Epithelial cell of proximal tubule (primary cell): Measurements from ENCODE around the gene COMMD10. TPM values are rescaled to one million over a fixed set of nuclear protein-coding genes. Genes with fewer than 3 reads are reported as not detected.

Source experiments
- DNase-seq: peaks from one replicate; pipeline ENCODE4 v3.0.0-alpha.2; 2011; ENCODE audit warnings: low read depth
- H3K4me3 ChIP-seq: 2 replicates; pipeline ENCODE4 v1.5.1; 2011; ENCODE audit warnings: low read depth, mild to moderate bottlenecking, low read length
- total RNA-seq: library from RNA; depleted of rRNA; stranded (reverse); fragments of >200 nt; gene quantifications from 2 replicates; pipeline ENCODE4 v1.2.3, GENCODE V29; 2015
- TF ChIP-seq, protein P1 (sequence below): conservative IDR thresholded peaks from 2 replicates; pipeline ENCODE4 v1.5.1; 2012; ENCODE audit warnings: low read depth, mild to moderate bottlenecking, low read length

Gene COMMD10
- total RNA-seq, 1 donor from 2014 or later: 32.2 TPM

DNA sequence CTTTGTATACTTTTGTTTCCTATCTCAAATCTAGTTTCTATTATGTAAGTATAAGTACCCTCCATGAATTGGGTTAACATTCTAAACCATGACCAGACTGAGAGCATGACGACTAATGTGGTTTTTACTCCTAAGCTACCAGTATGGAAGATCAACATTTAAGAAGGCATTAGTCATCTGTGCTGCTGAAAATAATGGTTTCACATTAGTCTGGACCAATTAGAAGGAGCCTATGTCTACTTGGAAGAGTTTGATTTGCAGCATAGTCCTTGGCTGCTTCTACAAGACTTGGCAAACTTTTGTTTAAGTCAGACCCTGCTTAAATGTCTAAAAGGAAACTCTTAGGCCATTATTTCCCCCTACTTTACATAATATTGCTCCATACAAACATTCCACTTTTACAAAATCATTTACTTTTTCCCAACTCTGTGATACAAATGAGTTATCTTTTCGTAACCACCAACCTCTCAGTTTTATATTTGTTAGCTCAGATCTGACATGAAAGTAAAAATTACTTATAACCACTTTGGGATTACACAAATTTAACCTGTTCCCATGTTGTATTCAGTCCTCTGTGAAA is 186.7 kb downstream of the COMMD10 start:
- TF ChIP-seq, protein P1, sequence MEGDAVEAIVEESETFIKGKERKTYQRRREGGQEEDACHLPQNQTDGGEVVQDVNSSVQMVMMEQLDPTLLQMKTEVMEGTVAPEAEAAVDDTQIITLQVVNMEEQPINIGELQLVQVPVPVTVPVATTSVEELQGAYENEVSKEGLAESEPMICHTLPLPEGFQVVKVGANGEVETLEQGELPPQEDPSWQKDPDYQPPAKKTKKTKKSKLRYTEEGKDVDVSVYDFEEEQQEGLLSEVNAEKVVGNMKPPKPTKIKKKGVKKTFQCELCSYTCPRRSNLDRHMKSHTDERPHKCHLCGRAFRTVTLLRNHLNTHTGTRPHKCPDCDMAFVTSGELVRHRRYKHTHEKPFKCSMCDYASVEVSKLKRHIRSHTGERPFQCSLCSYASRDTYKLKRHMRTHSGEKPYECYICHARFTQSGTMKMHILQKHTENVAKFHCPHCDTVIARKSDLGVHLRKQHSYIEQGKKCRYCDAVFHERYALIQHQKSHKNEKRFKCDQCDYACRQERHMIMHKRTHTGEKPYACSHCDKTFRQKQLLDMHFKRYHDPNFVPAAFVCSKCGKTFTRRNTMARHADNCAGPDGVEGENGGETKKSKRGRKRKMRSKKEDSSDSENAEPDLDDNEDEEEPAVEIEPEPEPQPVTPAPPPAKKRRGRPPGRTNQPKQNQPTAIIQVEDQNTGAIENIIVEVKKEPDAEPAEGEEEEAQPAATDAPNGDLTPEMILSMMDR: no peak
- no peak overlapping the region for H3K4me3 ChIP-seq
- no peak for DNase-seq

- H3K4me3 ChIP-seq: no peak overlapping the region
- peak; percentile 45 for DNase-seq
- TF ChIP-seq, protein P1: peak; percentile 59
These were observed 187.6 kb downstream of the COMMD10 start for GRCh38 chr5:116272281-116272941.

DNA sequence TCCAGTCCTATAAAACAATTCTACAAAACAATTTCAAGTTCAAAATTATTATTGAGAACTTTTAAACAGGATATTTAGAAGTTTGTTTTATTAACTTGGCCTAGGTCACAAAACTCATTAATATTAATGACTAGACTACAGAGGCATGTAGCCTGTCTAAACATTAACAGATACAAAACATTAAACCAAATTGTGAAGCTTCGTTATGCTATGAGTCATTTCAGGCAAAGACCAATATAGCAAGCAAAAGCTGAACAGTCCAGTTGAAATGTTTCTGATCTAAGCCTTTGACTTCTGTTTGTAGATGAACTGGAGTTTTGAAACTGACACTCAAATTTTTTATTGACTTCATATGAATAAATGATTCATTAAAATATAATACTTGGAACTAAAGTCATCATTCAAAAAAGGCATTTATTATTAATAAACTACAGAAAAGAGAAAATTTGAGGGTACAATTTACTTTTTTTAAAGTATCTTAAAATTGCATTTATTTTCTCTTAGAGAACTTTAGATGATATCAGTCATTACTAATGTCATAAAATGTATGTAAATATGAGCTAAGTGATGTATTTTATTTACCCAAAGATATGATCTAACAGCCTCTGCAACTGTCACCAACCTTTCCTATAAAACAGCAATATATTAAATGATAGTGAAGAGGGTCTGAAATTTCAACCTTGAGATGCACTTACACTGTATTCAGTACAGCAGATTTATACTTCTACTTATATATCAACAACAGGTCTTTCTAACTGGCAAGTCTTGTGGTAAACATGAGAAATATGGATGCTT is 188.8 kb downstream of the COMMD10 start:
- TF ChIP-seq, protein P1: no peak
- no peak overlapping the region for H3K4me3 ChIP-seq
- DNase-seq: peak; percentile 72

- DNase-seq: no peak
- TF ChIP-seq, protein P1: no peak
- H3K4me3 ChIP-seq: no peak overlapping the region
These were observed 189.4 kb downstream of the COMMD10 start for GRCh38 chr5:116274251-116274650.

- TF ChIP-seq, protein P1: no peak
- H3K4me3 ChIP-seq: no peak overlapping the region
- no peak for DNase-seq
These were observed 190.5 kb downstream of the COMMD10 start for GRCh38 chr5:116275282-116275681.

- TF ChIP-seq, protein P1: no peak
- DNase-seq: no peak
- H3K4me3 ChIP-seq: no peak overlapping the region
These were observed 192.1 kb downstream of the COMMD10 start for GRCh38 chr5:116276952-116277351.
